Amniotic epithelial cell (primary cell): Measurements from ENCODE around the gene ACOT12.
A peak's percentile ranks its signal among the peaks of the same experiment; 100 is the strongest.

Experiments
- DNase-seq: peaks from one replicate; pipeline ENCODE4 v3.0.0-alpha.2; 2010; ENCODE audit warnings: low read depth

The ACOT12 gene

GRCh38 chr5:81290146-81290545, 103.8 kb downstream of the ACOT12 start:
- DNase-seq, result no peak

GRCh38 chr5:81288021-81288433, 105.9 kb downstream of the ACOT12 start:
- DNase-seq, result no peak

- DNase-seq, result no peak
Measured at GRCh38 chr5:81286059-81286617, 107.8 kb downstream of the ACOT12 start.

GRCh38 chr5:81283976-81284375, 110.0 kb downstream of the ACOT12 start:
- peak; percentile 57 for DNase-seq
